HFF-Myc (cell line): ENCODE measurements around the gene SLCO1C1.

Source experiments
- DNase-seq: peaks from one replicate; pipeline ENCODE4 v3.0.0-alpha.2; 2011; ENCODE audit warnings: low read depth; ENCODE audit errors: extremely low read depth
- H3K4me3 ChIP-seq: replicated peaks from 2 replicates; pipeline ENCODE4 v1.5.1; 2011; ENCODE audit warnings: low read depth, mild to moderate bottlenecking, control low read depth, low read length
- CTCF ChIP-seq: IDR thresholded peaks from 2 replicates; pipeline ENCODE4 v1.5.1; 2012; ENCODE audit warnings: mild to moderate bottlenecking, low read depth, low read length, control low read depth; ENCODE audit errors: missing control alignments

SLCO1C1 gene

DNA sequence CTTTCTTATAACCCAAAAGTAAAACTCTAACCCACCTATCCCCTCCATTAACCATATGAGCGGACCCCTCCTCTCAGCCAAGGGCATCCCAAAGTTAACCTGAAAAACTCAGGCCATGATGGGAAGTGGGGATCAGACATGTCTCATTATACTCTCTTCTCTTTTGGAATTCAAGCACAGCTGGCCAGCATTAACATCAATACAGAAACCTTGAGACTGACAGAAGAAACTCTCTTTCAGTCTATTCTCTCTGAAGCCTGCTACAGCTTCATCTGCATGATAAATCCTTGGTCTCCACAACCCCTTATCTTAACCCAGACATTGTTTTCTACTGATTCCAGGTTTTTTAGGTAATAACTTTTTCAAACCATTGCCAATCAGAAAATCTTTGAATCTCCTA is 97.8 kb downstream of the SLCO1C1 start:
- TF ChIP-seq CTCF = no peak
- no peak for DNase-seq
- no peak overlapping the region for H3K4me3 ChIP-seq

GRCh38 chr12:20798554-20798953 is 103.4 kb downstream of the SLCO1C1 start:
- H3K4me3 ChIP-seq = no peak overlapping the region
- DNase-seq = no peak
- no peak for TF ChIP-seq CTCF

DNA sequence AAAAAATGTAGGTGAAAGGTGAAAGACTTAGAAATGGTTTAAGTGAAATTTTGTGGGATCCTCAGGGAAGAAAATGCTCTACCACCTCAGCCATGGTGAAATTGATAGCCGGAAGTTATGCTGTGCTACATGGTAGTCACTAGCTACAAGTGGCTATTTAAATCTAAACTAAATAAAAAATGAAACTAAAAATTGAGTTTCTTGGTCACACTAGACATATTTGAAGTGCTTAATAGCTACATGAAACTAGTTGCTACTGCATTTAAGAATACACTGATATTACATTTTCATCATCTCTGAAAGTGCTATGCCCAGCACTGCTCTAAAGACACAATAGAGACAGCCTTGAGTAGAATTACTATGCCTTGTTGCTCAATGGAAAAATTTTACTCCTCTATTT is 105.0 kb downstream of the SLCO1C1 start:
- H3K4me3 ChIP-seq = no peak overlapping the region
- TF ChIP-seq CTCF = no peak
- DNase-seq = no peak

DNA sequence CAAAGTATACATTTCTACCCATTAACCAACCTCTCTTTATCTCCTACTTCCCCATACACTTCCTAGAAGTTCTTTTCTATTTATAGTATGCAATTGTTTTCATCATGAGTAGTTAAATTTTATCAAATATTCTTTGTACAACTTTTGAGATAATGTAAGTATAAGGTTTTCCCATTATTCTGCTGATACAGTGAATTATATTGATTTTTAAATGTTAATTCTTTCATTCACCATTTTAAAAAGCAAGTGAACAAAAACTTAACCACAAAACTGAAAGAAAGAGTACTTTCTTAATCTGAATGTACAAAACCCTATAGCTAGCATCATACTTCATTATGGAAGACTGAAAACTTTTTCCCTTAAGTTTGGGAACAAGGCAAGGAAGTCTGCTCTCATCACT is 105.9 kb downstream of the SLCO1C1 start:
- DNase-seq = no peak
- no peak for TF ChIP-seq CTCF

More for the DNA sequence above, 105.9 kb downstream of the SLCO1C1 start:
- no peak overlapping the region for H3K4me3 ChIP-seq
